SK-N-SH treated with all-trans-retinoic acid at 6 μM for 48 hours (cell line): Measurements from ENCODE around the gene MCUB.
"Not testable (repeated sequence)": the region's sequence is repeated elsewhere in the genome, so short reads cannot be mapped to it uniquely, and the experiment has no call there.

Experiments used
- ARNTL ChIP-seq: fragments of 450-650 bp; formaldehyde crosslinking; IDR thresholded peaks from 2 replicates; pipeline ENCODE4 v1.5.0; 2020; ENCODE audit warnings: low read depth, mild to moderate bottlenecking, moderate library complexity, borderline replicate concordance
- BACH2 ChIP-seq: fragments of 250-450 bp; sonication (Bioruptor Pico); IDR thresholded peaks from 2 replicates; pipeline ENCODE4 v1.9.0; 2021; ENCODE audit warnings: mild to moderate bottlenecking, borderline replicate concordance
- RARB ChIP-seq: fragments of 250-450 bp; sonication (Bioruptor Pico); IDR thresholded peaks from 2 replicates; pipeline ENCODE4 v1.8.0; 2021; ENCODE audit warnings: mild to moderate bottlenecking, moderate library complexity
- SNAI2 ChIP-seq: fragments of 250-450 bp; sonication (Bioruptor Pico); IDR thresholded peaks from 2 replicates; pipeline ENCODE4 v1.5.0; 2020; ENCODE audit warnings: mild to moderate bottlenecking, moderate library complexity
- TCF4 ChIP-seq: fragments of 250-450 bp; sonication (Bioruptor Pico); IDR thresholded peaks from 2 replicates; pipeline ENCODE4 v1.8.0; 2021; ENCODE audit warnings: mild to moderate bottlenecking, moderate library complexity, borderline replicate concordance
- TOX ChIP-seq: fragments of 250-450 bp; sonication (Bioruptor Pico); IDR thresholded peaks from 2 replicates; pipeline ENCODE4 v1.8.0; 2021; ENCODE audit warnings: mild to moderate bottlenecking, moderate library complexity, borderline replicate concordance
- ZFP30 ChIP-seq: fragments of 450-650 bp; formaldehyde crosslinking; IDR thresholded peaks from 2 replicates; pipeline ENCODE4 v1.5.0; 2022; ENCODE audit warnings: mild to moderate bottlenecking, moderate library complexity
- ZNF565 ChIP-seq: fragments of 450-650 bp; formaldehyde crosslinking; conservative IDR thresholded peaks from 2 replicates; pipeline ENCODE4 v1.5.0; 2020; ENCODE audit warnings: low read depth, mild to moderate bottlenecking, moderate library complexity
- ZNF70 ChIP-seq: fragments of 450-650 bp; formaldehyde crosslinking; IDR thresholded peaks from 2 replicates; pipeline ENCODE4 v1.5.0; 2020; ENCODE audit warnings: mild to moderate bottlenecking, moderate library complexity
- TF ChIP-seq, protein P1 (sequence below): fragments of 250-450 bp; sonication (Bioruptor Pico); IDR thresholded peaks from 2 replicates; pipeline ENCODE4 v1.5.0; 2020; ENCODE audit warnings: mild to moderate bottlenecking, moderate library complexity

DNA sequence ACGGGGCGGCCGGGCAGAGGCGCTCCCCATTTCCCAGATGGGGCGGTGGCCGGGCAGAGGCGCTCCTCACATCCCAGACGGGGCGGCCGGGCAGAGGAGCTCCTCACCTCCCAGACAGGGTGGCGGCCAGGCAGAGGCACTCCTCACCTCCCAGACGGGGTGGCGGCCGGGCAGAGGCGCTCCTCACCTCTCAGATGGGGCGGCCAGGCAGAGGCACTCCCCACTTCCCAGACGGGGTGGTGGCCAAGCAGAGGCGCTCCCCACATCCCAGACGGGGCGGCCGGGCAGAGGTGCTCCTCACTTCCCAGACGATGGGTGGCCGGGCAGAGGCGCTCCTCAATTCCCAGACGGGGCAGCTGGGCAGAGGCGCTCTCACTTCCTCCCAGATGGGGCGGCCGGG lies 118.4 kb downstream of the MCUB start:
- not testable (repeated sequence) for TF ChIP-seq TCF4, BACH2, ZNF70, ZFP30, ZNF565, ARNTL, RARB, SNAI2, TOX (CRISPR knock-in tag)
- TF ChIP-seq, protein P1, sequence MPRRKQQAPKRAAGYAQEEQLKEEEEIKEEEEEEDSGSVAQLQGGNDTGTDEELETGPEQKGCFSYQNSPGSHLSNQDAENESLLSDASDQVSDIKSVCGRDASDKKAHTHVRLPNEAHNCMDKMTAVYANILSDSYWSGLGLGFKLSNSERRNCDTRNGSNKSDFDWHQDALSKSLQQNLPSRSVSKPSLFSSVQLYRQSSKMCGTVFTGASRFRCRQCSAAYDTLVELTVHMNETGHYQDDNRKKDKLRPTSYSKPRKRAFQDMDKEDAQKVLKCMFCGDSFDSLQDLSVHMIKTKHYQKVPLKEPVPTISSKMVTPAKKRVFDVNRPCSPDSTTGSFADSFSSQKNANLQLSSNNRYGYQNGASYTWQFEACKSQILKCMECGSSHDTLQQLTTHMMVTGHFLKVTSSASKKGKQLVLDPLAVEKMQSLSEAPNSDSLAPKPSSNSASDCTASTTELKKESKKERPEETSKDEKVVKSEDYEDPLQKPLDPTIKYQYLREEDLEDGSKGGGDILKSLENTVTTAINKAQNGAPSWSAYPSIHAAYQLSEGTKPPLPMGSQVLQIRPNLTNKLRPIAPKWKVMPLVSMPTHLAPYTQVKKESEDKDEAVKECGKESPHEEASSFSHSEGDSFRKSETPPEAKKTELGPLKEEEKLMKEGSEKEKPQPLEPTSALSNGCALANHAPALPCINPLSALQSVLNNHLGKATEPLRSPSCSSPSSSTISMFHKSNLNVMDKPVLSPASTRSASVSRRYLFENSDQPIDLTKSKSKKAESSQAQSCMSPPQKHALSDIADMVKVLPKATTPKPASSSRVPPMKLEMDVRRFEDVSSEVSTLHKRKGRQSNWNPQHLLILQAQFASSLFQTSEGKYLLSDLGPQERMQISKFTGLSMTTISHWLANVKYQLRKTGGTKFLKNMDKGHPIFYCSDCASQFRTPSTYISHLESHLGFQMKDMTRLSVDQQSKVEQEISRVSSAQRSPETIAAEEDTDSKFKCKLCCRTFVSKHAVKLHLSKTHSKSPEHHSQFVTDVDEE (CRISPR knock-in tag), result not testable (repeated sequence)
